GM12878 (cell line): Measurements from ENCODE around the gene NOC2L. TPM values are rescaled to one million over a fixed set of nuclear protein-coding genes. Genes with fewer than 3 reads are reported as not detected.

ENCODE experiments used
- ATAC-seq: fragments of 200-7000 bp; cut with Tn5 transposase; 3 replicates; pipeline ENCODE4 v1.9.1; 2020; ENCODE audit warnings: mild to moderate bottlenecking, moderate library complexity
- BruUV-seq: library from RNA; stranded (reverse); fragments of 400-500 nt; replicated peaks from 2 replicates; lab custom pipeline; 2021; lab: Mats Ljungman, UMichigan
- CTCF ChIA-PET: fragments of 300-600 bp; sonication (Branson Sonifier 250); formaldehyde crosslinking; extraction: SDS; loops from one replicate; lab custom pipeline; 2021; ENCODE audit warnings: inconsistent platforms; lab: Yijun Ruan, JAX
- POLR2A ChIA-PET: fragments of 350-600 bp; formaldehyde crosslinking; extraction: SDS; loops from one replicate; lab custom pipeline; 2021; ENCODE audit warnings: inconsistent platforms; lab: Charles Lee
- RAD21 ChIA-PET: fragments of 300-600 bp; sonication (Branson Sonifier 250); formaldehyde crosslinking; loops from one replicate; lab custom pipeline; 2023; ENCODE audit warnings: antibody characterized with exemption; ENCODE audit not compliant: unreplicated experiment; lab: Charles Lee
- SMC1A ChIA-PET: fragments of 300-600 bp; sonication (Branson Sonifier 250); formaldehyde crosslinking; loops from one replicate; lab custom pipeline; 2023; ENCODE audit not compliant: unreplicated experiment, uncharacterized antibody; lab: Charles Lee
- DNase-seq: peaks from one replicate; pipeline ENCODE4 v3.0.0-alpha.2; 2011; ENCODE audit warnings: low read depth, low spot score
- FAIRE-seq: peaks from 3 replicates; lab custom pipeline; 2011; peaks lifted over from hg19 to GRCh38; lab: Jason Lieb, UNC
- H2AFZ ChIP-seq: 2 replicates; pipeline ENCODE4 v1.6.0; 2011; ENCODE audit warnings: low read depth, low read length, control low read depth; ENCODE audit not compliant: control insufficient read depth
- H3K27ac ChIP-seq: 2 replicates; pipeline ENCODE4 v1.5.1; 2011; ENCODE audit warnings: control low read depth; ENCODE audit not compliant: control insufficient read depth, insufficient read depth
- H3K27me3 ChIP-seq, 2 experiments: replicated peaks in 1 of 2; 2 replicates each; pipeline versions ENCODE4 v1.6.0 to v1.6.1; 2011; ENCODE audit warnings: low read length in 1 of 2; ENCODE audit not compliant: control insufficient read depth in 2 of 2, insufficient read depth in 2 of 2
- H3K36me3 ChIP-seq, 2 experiments: 2 replicates each; pipeline ENCODE4 v1.5.1; 2011; ENCODE audit warnings: low read length in 1 of 2; ENCODE audit not compliant: control insufficient read depth in 2 of 2, insufficient read depth in 2 of 2
- H3K4me1 ChIP-seq: 2 replicates; pipeline ENCODE4 v1.6.1; 2011; ENCODE audit warnings: mild to moderate bottlenecking, low read length, moderate library complexity, mixed read lengths; ENCODE audit not compliant: control insufficient read depth, insufficient read depth
- H3K4me2 ChIP-seq: 2 replicates; pipeline ENCODE4 v1.6.0; 2011; ENCODE audit warnings: control low read depth; ENCODE audit not compliant: control insufficient read depth, insufficient read depth
- H3K4me3 ChIP-seq: fragments of 200-600 bp; sonication (generic); 2 replicates; pipeline ENCODE4 v1.5.1; 2016
- H3K79me2 ChIP-seq: 2 replicates; pipeline ENCODE4 v1.6.0; 2011; ENCODE audit warnings: low read length; ENCODE audit not compliant: control insufficient read depth, insufficient read depth
- H3K9ac ChIP-seq: 2 replicates; pipeline ENCODE4 v1.8.0; 2011; ENCODE audit warnings: low read length, control low read depth, mixed read lengths; ENCODE audit not compliant: control insufficient read depth, insufficient read depth
- H3K9me3 ChIP-seq: replicated peaks from 3 replicates; pipeline ENCODE4 v1.5.1; 2011; ENCODE audit warnings: mild to moderate bottlenecking, low read length; ENCODE audit not compliant: control insufficient read depth, insufficient read depth
- H4K20me1 ChIP-seq: 2 replicates; pipeline ENCODE4 v1.6.0; 2011; ENCODE audit not compliant: control insufficient read depth, insufficient read depth
- CHD4 ChIP-seq: fragments of 200-600 bp; sonication (generic); IDR thresholded peaks from 2 replicates; pipeline ENCODE4 v1.6.1; 2016; ENCODE audit warnings: mild to moderate bottlenecking
- CREB1 ChIP-seq: IDR thresholded peaks from 2 replicates; pipeline ENCODE4 v1.6.1; 2012; ENCODE audit warnings: low read depth, mild to moderate bottlenecking, inconsistent platforms
- HDAC2 ChIP-seq: fragments of 200-600 bp; sonication (generic); IDR thresholded peaks from 2 replicates; pipeline ENCODE4 v1.6.1; 2017
- LARP7 ChIP-seq: fragments of 450-650 bp; IDR thresholded peaks from 2 replicates; pipeline ENCODE4 v1.6.1; 2017; ENCODE audit warnings: mild to moderate bottlenecking
- NFYA ChIP-seq: IDR thresholded peaks from 2 replicates; pipeline ENCODE4 v1.6.1; 2011; ENCODE audit warnings: low read depth, mild to moderate bottlenecking, low read length, improper control_type of control experiment, borderline replicate concordance
- NRF1 ChIP-seq: conservative IDR thresholded peaks from 2 replicates; pipeline ENCODE4 v1.6.1; 2011; ENCODE audit warnings: mild to moderate bottlenecking, low read depth, low read length, improper control_type of control experiment
- RB1 ChIP-seq: fragments of 450-650 bp; formaldehyde crosslinking; IDR thresholded peaks from 2 replicates; pipeline ENCODE4 v1.6.1; 2017; ENCODE audit warnings: mild to moderate bottlenecking, borderline replicate concordance
- ZNF384 ChIP-seq: IDR thresholded peaks from 2 replicates; pipeline ENCODE4 v1.6.1; 2012; ENCODE audit warnings: low read depth, mild to moderate bottlenecking, low read length, improper control_type of control experiment, borderline replicate concordance
- WGBS: methylation state at CpG from one replicate; pipeline ENCODE4 v1.1.6; 2016; ENCODE audit warnings: low lambda C conversion rate; ENCODE audit not compliant: insufficient replicate concordance, insufficient coverage; ENCODE audit errors: missing lambda C conversion rate; 5-methylcytosine and 5-hydroxymethylcytosine counted together
- in situ Hi-C: fragments of 300-500 bp; cut with MboI; formaldehyde crosslinking; loops from 9 replicates; pipeline ENCODE4 v1.14.3; 2018; ENCODE audit warnings: mixed read lengths
- intact Hi-C: fragments of 100-400 bp; cut with micrococcal nuclease; formaldehyde crosslinking; loops from one replicate; pipeline ENCODE4 v1.14.2; 2022; ENCODE audit not compliant: unreplicated experiment
- polyA plus RNA-seq, 11 experiments: library from polyadenylated mRNA; depleted of rRNA in 4 of 11; unstranded in 6 of 11; stranded (reverse) in 5 of 11; fragments of >200 nt; fragmentation: Nextera tagmentation in 4 of 11; fragmentation: Illumina TruSeq in 1 of 11; extraction: Ambion mirVana in 4 of 11; extraction: Trizol in 1 of 11; gene quantifications; 1 replicate in 1 of 11; 2 replicates in 10 of 11; pipeline versions ENCODE4 v1.2.1 to v1.2.3, GENCODE V29; 2011 to 2016; ENCODE audit warnings: inconsistent platforms in 2 of 11, missing spikeins in 2 of 11, low read depth in 1 of 11
- total RNA-seq, 4 experiments: library from RNA; depleted of rRNA in 3 of 4; stranded (reverse); fragments of >200 nt in 3 of 4; fragmentation: Illumina TruSeq in 1 of 4; extraction: Trizol in 1 of 4; gene quantifications; 2 replicates each; pipeline versions ENCODE4 v1.2.1 to v1.2.3, GENCODE V29; 2013 to 2021
- TF ChIP-seq, protein P1 (sequence below): IDR thresholded peaks from 2 replicates; pipeline ENCODE4 v1.6.1; 2012; ENCODE audit warnings: low read depth, low read length, improper control_type of control experiment

NOC2L gene
- total and polyA plus RNA-seq, 10 of the 15 experiments (the other 5 are each of a cell fraction or from before 2014, with no cell fraction given), result 1.3 to 171 (median 64.3) TPM

DNA sequence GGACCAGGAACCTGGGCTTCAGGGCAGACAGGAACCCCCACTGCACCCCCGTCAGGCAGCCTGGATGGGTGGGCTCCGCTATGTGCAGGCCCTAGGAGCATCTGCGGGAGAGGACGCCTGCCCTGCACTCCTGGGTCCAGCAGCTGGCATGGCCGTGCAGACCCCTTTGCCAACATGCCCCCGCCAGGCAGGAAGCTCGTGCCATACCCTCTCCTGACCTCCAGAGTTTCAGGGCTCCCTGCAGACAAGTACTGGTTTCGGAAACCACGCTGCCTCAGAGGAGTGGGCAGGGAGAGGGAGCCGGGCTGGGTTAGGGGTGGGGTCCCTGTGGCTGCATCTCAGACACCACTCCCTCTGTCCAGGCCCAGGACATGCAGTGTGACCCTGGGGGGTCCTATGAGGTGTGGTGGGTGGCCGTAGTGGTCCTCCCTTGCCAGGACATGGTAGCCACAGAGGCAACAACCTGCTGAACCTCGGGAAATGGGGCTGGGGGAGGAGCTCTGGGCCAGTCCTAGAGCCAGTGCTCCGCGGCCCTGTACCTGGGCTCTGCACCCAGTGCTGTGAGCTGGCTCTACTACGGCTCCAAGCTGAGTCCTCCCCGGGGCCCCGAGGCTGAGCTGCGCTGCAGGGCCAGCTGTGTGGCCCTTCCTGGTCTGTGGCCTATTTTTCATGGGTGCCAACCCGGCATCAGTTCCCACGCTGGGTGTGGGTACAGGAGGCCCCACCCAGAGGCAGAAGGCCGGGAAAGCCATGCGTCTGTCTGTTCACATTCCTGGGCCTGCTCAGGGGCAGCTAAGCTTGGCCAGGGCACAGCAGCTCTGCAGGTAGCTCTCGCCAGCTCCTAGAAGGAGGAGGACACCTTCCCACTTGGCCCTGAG, 8.6 kb upstream of the NOC2L start:
- H3K4me2 ChIP-seq, result peak overlapping the region; percentile 97; the same call in 1 of the 2 replicates
- no peak for ATAC-seq
- H3K79me2 ChIP-seq, result no peaks in the 10 kb centered on the region
- H3K27me3 ChIP-seq, result no peaks in the 10 kb centered on the region
- no peak for DNase-seq
- H3K4me3 ChIP-seq, result no peak overlapping the region
- H3K9me3 ChIP-seq, result no peaks in the 10 kb centered on the region
- in situ Hi-C loops (no loop called here), intact Hi-C loops (no loop called here)
- BruUV-seq, result no TSS peak
- TF ChIP-seq NFYA, result no peak
- TF ChIP-seq RB1, result no peak
- no peak for TF ChIP-seq NRF1
- no peak for TF ChIP-seq HDAC2
- TF ChIP-seq, protein P1, sequence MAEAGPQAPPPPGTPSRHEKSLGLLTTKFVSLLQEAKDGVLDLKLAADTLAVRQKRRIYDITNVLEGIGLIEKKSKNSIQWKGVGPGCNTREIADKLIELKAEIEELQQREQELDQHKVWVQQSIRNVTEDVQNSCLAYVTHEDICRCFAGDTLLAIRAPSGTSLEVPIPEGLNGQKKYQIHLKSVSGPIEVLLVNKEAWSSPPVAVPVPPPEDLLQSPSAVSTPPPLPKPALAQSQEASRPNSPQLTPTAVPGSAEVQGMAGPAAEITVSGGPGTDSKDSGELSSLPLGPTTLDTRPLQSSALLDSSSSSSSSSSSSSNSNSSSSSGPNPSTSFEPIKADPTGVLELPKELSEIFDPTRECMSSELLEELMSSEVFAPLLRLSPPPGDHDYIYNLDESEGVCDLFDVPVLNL, result no peak
- no peak for TF ChIP-seq ZNF384
- no peak for TF ChIP-seq LARP7
- no peak for TF ChIP-seq CHD4
- no peak for TF ChIP-seq CREB1
- ChIA-PET CTCF (no interaction called here), RAD21 (interaction anchor here (0.8 to 1.1 kb wide), 3 partner anchors 25 to 62 kb away, joined by 3 to 5 read pairs (median 4); no protein-coding TSS in a partner anchor), SMC1A (interaction anchor here (0.7 kb wide), 1 partner anchor 17 kb away, joined by 3 read pairs; no protein-coding TSS in a partner anchor), POLR2A (interaction anchor here (1.1 kb wide), 1 partner anchor 14 kb away, joined by 3 read pairs; the partner anchor contains the start of gene PERM1)
- no peak for FAIRE-seq
- 60% methylated on average over 23 of the region's 23 CpGs for WGBS
- no peak overlapping the region for H2AFZ ChIP-seq
- H4K20me1 ChIP-seq, result no peaks in the 10 kb centered on the region
- H3K27ac ChIP-seq, result no peak overlapping the region
- no peak overlapping the region for H3K9ac ChIP-seq
- H3K4me1 ChIP-seq, result peaks cover 9% of the 10 kb centered on the region
- no peaks in the 10 kb centered on the region; a peak in 1 of 4 replicates for H3K36me3 ChIP-seq
